Stimulated activated CD8-positive, alpha-beta memory T cell treated with anti-CD3 and anti-CD28 coated beads, Interleukin-15, amount 100 ng/mL, for 24 hours (primary cell): ENCODE measurements around the gene ACBD6.

Experiments
- DNase-seq: peaks from one replicate; pipeline ENCODE4 v3.0.0-alpha.2; 2020; ENCODE audit warnings: low read depth

ACBD6 gene

DNA sequence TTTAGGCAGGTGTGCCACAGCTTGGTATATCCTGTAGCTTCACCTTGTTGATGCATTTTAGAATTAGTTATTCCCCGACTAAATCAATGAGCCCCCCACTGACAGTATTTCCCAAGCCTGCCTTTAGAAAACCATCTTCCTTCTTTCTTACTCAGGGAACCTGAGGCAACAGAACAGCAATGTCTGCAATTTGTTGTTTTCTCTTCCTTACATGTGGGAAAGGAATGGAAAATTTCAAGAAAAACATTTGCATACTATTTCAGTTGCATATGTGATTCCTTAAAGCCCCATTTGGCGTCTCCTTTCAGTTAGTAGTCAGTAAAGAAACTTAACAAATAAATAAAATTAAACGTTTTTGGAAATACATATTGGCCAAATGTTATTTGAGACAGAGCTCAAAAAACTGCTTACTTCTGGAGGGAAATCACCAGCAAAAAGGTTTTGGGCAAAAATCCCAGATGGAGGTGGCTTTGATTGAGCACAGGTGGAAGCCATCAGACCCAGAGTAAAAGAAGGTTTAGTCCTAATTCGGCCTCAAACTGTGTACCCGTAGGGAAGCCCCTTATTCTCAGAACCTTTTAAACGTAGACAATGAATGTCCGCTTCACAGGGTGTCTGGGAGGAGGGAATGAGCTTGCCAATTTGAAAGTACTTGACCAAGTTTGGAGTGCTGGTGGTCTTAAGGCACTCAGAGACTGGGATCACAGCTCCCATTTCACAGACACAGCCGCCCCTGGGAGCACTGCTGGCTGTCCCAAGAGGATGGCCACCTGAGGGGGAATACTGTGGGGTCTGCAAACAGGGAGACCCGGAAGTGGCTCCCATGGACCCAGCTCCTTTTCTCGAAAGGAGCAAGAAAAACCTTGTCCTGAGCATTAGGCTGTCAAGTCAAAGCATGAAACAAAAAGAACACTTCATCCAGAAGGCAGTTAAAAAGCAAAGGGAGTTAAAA is 263.0 kb downstream of the ACBD6 start:
- no peak for DNase-seq

DNA sequence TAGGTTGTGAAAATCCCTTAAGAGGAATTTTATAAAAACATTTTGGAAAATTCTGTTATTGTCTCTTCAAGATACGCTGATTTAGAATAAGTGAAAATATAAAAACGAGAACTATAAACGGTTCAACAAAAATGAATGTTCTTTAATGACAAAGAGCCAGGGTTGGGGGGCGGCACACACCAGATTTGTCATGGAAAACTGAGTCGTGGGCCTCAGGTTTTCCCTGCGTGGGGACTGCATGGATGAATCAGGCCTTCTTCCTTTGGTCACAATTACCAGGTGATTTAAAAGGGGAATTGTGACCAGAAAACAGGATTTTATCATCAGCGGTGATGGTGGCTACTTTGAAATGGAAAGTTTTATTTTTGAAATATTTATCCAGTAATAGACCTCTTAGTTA is 263.7 kb downstream of the ACBD6 start:
- DNase-seq: no peak
